ENCODE measurements around the gene RAET1G. TPM values are rescaled to one million over a fixed set of nuclear protein-coding genes. Genes with fewer than 3 reads are reported as not detected.
"Not testable (repeated sequence)": the region's sequence is repeated elsewhere in the genome, so short reads cannot be mapped to it uniquely, and the experiment has no call there.

The RAET1G gene
- total RNA-seq, 2 donors from 2014 or later: not detected

DNA sequence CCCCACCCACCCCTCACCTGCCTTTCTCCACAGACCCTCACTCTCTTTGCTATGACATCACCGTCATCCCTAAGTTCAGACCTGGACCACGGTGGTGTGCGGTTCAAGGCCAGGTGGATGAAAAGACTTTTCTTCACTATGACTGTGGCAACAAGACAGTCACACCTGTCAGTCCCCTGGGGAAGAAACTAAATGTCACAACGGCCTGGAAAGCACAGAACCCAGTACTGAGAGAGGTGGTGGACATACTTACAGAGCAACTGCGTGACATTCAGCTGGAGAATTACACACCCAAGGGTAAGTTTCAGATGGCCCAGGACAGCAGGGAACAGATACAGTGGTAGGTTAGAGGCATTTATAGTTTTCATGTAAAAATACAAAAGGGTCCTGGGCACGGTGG lies 22.4 kb upstream of the RAET1G start:
- not testable (repeated sequence) for H3K4me1 Mint-ChIP-seq; H3K4me3 Mint-ChIP-seq; H3K36me3 Mint-ChIP-seq (ENCODE audit: low read depth); ATAC-seq (replicated peaks); H3K9me3 Mint-ChIP-seq; H3K27ac Mint-ChIP-seq
- peaks cover 28% of the 10 kb centered on the region for H3K27me3 Mint-ChIP-seq

DNA sequence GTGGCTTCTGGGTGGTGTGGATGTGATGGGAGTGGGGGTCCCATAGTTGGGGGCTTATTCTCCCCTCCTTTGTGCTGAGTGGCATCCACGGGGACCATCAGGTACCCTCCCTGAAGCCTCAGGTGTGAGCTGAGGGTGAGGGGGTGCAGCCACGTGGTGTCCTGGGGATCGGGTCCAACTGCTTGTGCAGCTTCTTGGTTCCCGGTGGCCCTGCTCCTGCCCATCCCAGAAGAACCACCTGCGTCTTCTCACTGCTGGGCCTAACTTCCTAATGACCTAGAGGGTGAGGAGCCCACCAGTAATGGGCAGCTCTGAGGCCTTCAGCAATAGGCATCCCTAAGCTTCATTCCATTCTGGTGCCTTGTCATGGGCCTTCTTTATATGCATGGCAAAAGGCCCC lies 20.4 kb upstream of the RAET1G start:
- not testable (repeated sequence) for H3K36me3 Mint-ChIP-seq (ENCODE audit: low read depth); H3K4me1 Mint-ChIP-seq; H3K9me3 Mint-ChIP-seq; ATAC-seq (replicated peaks); H3K27ac Mint-ChIP-seq
- Mint-ChIP-seq H3K27me3 (peaks cover 25% of the 10 kb centered on the region), H3K4me3 (peak overlapping the region; percentile 84)

DNA sequence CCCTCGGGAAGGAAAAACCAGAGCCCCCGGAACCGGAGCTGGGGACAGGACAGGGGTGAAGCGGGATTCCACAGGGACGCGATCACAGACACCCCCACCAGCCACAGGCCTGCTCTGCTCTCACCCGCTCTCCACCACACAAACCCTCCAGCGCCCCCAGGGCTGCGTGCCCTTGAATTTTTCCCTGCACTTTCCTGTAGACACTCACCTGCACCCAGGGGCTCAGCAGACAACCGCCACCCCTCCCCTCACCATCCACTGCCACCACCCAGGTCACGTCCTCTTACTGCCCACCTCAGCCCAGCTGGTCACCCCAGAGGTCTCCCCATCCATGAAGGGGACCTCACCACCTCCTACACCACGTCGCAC lies 19.5 kb upstream of the RAET1G start:
- peaks cover 24% of the 10 kb centered on the region for H3K27me3 Mint-ChIP-seq
- peaks cover 7% of the 10 kb centered on the region for H3K36me3 Mint-ChIP-seq (ENCODE audit: low read depth)
- no peak overlapping the region for H3K27ac Mint-ChIP-seq
- H3K9me3 Mint-ChIP-seq: no peaks in the 10 kb centered on the region
- peak overlapping the region; percentile 84 for H3K4me3 Mint-ChIP-seq
- H3K4me1 Mint-ChIP-seq: peaks cover 7% of the 10 kb centered on the region
- ATAC-seq (replicated peaks): no peak

DNA sequence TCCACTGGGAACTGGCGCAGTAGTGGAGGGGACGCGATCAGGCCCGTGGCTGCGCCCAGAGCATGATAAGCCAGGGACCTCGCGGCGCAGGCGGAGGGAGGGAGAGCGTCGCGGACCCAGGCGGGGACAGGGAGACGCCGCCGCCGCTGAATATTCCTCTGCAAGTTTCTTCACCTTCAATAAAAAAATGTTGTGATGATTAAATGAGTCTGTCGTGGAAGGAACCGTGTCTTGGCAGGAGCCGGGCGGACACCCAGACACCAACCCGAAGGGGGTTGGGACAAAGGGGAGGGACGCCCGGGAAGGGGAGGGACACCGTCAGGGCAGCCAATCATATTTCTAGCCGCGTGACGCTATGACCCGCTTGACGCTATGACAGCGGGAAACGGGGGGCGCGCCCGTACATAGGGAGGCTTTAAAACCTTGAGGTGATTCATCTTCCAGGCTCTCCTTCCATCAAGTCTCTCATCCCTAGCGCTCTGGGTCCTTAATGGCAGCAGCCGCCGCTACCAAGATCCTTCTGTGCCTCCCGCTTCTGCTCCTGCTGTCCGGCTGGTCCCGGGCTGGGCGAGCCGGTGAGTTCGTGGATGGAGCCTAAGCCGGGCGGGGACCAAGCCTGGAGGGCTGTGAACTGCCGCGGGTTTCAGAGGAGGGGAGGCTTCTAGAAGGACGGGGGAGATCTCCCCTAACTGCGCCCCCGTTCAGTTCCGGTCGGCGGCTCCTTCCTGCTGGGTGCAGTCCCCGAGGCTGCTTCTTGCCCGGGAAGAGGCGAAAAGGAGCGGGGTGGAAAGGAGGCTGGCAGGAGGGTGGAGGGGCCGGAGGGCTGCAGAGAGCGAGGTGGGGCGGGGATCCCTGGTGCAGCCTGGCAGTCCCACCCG lies 18.9 kb upstream of the RAET1G start, which contains the start of gene ULBP2:
Gene ULBP2, plus strand, starts transcription at position 432 of the 878 bp plus-strand sequence. Its CDS starts 59 bp downstream, at position 491.
- Mint-ChIP-seq H3K36me3 (ENCODE audit: low read depth) (peaks cover 7% of the 10 kb centered on the region), H3K4me1 (peaks cover 7% of the 10 kb centered on the region), H3K4me3 (peak within 1 kb of the TSS; percentile 84), H3K27me3 (peaks cover 30% of the 10 kb centered on the region), H3K27ac (peak within 1 kb of the TSS; percentile 69), H3K9me3 (no peaks in the 10 kb centered on the region)
- peak; percentile 93 for ATAC-seq (replicated peaks)

DNA sequence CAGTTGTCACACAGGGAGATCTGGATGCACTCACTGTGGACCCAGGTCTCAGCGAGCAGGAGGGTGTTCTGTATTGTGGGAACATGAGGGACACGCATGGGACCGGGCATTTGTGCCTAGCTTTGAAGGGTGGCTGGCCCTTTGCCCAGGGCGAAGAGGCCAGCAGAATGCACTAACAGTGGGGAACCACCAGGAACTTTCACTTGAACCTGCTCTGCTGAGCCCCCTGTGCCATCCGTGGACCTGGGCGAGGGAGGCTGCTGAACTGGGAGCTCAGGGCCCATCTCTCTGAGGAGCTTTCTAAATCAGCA lies 17.7 kb upstream of the RAET1G start:
- peak overlapping the region; percentile 84 for H3K4me3 Mint-ChIP-seq
- peaks cover 7% of the 10 kb centered on the region for H3K36me3 Mint-ChIP-seq (ENCODE audit: low read depth)
- no peak overlapping the region for H3K27ac Mint-ChIP-seq
- H3K9me3 Mint-ChIP-seq: no peaks in the 10 kb centered on the region
- peaks cover 7% of the 10 kb centered on the region for H3K4me1 Mint-ChIP-seq
- peaks cover 36% of the 10 kb centered on the region for H3K27me3 Mint-ChIP-seq
- no peak for ATAC-seq (replicated peaks)

DNA sequence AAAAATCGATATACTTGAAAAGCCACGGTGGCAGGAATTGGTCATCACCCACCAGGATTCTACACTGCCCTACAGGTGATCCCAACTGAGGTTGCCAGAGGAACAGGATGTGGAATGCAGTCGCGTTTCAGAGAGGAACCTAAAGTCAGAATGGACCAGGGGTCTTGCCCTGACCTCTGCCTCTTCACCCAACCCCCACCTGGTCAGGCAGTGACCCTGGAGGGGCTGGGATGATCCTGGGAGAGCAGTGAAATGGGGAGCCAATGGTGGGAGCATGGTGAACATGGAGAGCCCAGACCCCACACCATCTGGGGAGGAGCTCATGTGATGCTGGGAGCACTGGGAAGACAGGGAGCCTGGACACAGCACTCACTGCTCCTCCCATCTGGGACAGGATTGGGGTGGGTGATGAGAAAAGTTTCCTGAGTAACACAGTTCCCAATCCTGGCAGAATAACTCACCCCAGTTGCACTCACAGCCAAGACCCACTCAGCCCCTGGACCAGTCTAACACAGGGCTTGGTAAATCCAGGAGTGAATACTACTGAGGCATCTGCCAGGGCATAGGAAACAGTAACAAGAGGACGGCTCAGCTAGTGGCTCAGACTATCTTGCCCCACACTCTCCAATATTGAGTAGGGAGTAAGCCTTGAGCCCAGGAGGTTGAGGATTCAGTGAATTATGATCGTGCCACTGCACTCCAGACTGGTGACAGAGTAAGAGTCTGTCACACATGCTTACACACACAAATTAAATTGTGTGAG lies 17.2 kb upstream of the RAET1G start:
- Mint-ChIP-seq H3K27ac (no peak overlapping the region), H3K27me3 (peaks cover 41% of the 10 kb centered on the region), H3K36me3 (ENCODE audit: low read depth) (peaks cover 7% of the 10 kb centered on the region), H3K4me3 (peak overlapping the region; percentile 84), H3K9me3 (no peaks in the 10 kb centered on the region), H3K4me1 (peaks cover 11% of the 10 kb centered on the region)
- no peak for ATAC-seq (replicated peaks)

DNA sequence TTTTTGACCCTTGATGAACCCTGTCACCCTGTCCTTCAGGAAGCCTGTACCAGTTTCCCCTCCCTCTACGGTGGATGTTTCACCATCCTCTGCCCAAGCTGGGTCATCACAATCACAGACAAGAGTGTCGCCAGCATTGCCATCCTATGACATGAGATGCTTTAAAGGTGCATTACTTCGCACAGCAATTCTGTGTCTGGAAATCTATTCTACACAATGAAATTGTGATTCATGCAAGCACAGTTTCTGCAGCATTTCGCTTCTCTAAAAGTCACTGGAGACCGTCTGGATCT lies 16.4 kb upstream of the RAET1G start:
- Mint-ChIP-seq H3K4me3 (peak overlapping the region; percentile 84), H3K4me1 (peaks cover 16% of the 10 kb centered on the region), H3K27ac (peak overlapping the region; percentile 54), H3K27me3 (peaks cover 48% of the 10 kb centered on the region), H3K9me3 (no peaks in the 10 kb centered on the region), H3K36me3 (ENCODE audit: low read depth) (peaks cover 7% of the 10 kb centered on the region)
- ATAC-seq (replicated peaks): no peak

DNA sequence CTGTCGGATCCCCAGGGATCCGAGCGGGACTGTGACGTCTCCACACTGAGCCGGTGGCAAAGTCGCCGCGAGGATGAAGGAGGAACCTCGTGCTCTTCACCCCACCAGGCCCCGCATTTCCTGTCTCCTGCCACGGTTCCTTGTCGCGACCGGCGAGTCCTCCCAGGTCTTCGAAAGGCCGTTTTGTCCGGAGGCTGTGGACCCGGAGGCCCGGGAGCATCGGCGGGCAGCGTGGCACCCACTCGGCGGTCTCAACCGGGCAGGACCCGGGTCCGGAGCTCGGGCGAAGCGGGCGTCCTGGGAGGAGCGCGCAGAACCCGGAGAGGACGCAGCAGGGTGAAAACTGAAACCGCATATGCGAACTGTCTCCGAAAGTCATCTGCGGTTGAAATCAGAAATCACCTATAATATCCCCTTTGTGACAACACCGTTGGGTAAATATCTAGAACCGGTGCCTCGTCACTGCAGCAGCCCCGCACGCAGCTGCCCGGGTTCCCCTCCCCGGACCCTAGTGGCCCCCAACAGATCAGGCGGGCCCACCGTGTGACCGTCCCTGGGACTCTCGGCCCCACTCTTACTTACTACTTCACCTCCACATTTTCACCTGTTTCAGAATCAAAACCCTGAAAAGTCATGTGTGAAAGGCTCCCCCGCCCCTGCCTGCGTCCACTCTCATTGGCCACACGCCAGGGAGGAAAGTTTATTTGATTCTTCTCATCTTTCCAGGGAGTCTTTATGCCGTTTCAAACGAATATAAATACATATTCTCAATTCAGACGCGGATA lies 15.8 kb upstream of the RAET1G start:
- Mint-ChIP-seq H3K27me3 (peaks cover 51% of the 10 kb centered on the region), H3K9me3 (no peaks in the 10 kb centered on the region), H3K4me1 (peaks cover 16% of the 10 kb centered on the region), H3K36me3 (ENCODE audit: low read depth) (peaks cover 7% of the 10 kb centered on the region), H3K27ac (peak overlapping the region; percentile 54), H3K4me3 (peak overlapping the region; percentile 84)
- peak; percentile 44 for ATAC-seq (replicated peaks)

DNA sequence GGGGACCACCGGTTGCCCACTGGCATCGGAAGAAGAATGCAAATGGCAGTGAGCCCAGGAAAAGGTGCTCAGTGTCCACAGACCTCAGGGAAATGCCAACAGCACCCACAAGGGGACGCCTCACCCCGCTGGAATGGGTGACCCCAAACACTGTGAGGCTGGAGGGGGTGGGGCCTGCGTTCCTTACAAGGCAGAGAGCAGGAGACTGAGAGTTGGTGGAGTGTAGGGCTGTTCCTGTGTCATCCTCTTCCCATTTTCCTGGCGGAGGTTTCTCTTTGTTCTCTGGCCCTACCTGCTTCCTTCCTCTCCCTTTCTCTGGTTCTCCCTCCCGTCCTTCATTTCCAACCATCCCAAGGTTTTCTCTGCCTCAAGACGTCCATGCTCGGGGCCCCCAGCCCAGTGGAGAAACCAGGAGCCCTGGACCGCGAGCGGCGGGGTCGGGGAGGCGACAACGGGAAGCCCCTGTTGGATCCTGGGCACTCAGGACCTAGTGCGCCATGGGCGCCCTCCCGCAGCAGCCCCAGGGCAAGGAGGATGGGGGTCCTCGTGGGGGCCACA lies 15.2 kb upstream of the RAET1G start:
- ATAC-seq (replicated peaks): peak; percentile 18
- H3K27ac Mint-ChIP-seq; H3K36me3 Mint-ChIP-seq (ENCODE audit: low read depth); H3K9me3 Mint-ChIP-seq: not testable (repeated sequence)
- Mint-ChIP-seq H3K4me3 (peak overlapping the region; percentile 84), H3K27me3 (peaks cover 57% of the 10 kb centered on the region), H3K4me1 (peaks cover 16% of the 10 kb centered on the region)

DNA sequence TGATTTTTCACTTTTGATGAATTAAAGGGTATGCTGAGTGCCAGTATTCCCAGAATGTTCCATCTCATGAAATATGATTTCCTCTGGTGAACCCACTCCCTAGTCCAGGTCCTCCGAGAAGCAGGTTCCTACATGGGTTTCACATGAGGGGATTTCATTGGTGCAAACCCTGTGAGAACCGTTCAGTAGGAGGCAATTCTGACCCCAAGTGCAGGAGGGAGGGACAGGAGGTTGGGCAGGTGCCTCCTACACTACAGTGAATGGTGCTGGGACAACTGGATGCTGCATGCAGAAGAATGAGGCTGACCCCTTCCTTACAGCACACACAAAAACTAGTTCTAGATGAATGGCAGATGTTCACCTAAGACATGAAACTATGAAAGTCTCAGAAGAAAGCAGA lies 13.8 kb upstream of the RAET1G start:
- Mint-ChIP-seq H3K4me3 (no peak overlapping the region), H3K27me3 (peaks cover 62% of the 10 kb centered on the region), H3K9me3 (no peaks in the 10 kb centered on the region), H3K36me3 (ENCODE audit: low read depth) (peaks cover 7% of the 10 kb centered on the region), H3K27ac (no peak overlapping the region), H3K4me1 (peaks cover 16% of the 10 kb centered on the region)
- ATAC-seq (replicated peaks): no peak

DNA sequence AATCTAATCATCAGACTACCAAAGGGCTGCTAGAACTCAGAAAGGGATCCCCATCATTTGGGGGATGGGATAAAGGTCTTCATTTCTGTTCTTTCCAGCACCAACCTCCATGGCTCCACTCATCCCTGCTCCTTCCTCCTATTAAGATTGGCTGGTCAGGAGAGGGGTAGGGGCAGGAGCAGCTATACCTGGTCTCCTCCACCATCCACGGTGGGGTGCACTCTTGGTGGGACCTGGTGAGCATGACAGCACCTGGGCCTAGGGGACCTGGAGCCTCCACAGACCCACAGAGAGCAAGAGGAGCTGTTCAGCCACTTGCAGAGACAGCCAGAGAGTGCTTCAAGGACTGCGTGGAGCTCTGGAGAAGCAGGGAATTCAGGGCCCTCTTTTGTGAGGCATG lies 12.7 kb upstream of the RAET1G start:
- H3K9me3 Mint-ChIP-seq: no peaks in the 10 kb centered on the region
- H3K36me3 Mint-ChIP-seq (ENCODE audit: low read depth): peaks cover 7% of the 10 kb centered on the region
- no peak overlapping the region for H3K27ac Mint-ChIP-seq
- no peak overlapping the region for H3K4me3 Mint-ChIP-seq
- peaks cover 72% of the 10 kb centered on the region for H3K27me3 Mint-ChIP-seq
- H3K4me1 Mint-ChIP-seq: peaks cover 16% of the 10 kb centered on the region
- no peak for ATAC-seq (replicated peaks)

DNA sequence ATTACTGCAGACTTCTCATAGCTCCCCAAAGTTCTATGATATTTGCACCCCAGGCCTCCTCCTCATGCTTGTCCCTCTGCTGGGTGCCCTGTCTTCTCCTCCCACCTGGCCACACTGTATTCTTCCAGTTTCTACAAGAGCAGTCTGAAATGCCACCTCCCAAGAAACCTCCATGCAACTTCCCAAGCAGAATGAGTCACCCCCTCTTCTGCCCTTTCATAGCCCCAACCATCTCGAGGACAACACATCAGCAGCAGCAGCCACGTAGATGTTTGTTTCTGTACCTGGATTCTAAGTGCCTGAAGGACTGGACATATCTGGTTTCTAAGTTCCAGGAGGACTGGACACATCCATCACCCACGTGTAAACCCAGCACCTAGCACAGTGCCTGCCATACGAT lies 12.3 kb upstream of the RAET1G start:
- no peak for ATAC-seq (replicated peaks)
- peaks cover 73% of the 10 kb centered on the region for H3K27me3 Mint-ChIP-seq
- H3K4me3 Mint-ChIP-seq: no peak overlapping the region
- no peak overlapping the region for H3K27ac Mint-ChIP-seq
- H3K9me3 Mint-ChIP-seq: no peaks in the 10 kb centered on the region
- peaks cover 16% of the 10 kb centered on the region for H3K4me1 Mint-ChIP-seq
- H3K36me3 Mint-ChIP-seq (ENCODE audit: low read depth): peaks cover 7% of the 10 kb centered on the region

DNA sequence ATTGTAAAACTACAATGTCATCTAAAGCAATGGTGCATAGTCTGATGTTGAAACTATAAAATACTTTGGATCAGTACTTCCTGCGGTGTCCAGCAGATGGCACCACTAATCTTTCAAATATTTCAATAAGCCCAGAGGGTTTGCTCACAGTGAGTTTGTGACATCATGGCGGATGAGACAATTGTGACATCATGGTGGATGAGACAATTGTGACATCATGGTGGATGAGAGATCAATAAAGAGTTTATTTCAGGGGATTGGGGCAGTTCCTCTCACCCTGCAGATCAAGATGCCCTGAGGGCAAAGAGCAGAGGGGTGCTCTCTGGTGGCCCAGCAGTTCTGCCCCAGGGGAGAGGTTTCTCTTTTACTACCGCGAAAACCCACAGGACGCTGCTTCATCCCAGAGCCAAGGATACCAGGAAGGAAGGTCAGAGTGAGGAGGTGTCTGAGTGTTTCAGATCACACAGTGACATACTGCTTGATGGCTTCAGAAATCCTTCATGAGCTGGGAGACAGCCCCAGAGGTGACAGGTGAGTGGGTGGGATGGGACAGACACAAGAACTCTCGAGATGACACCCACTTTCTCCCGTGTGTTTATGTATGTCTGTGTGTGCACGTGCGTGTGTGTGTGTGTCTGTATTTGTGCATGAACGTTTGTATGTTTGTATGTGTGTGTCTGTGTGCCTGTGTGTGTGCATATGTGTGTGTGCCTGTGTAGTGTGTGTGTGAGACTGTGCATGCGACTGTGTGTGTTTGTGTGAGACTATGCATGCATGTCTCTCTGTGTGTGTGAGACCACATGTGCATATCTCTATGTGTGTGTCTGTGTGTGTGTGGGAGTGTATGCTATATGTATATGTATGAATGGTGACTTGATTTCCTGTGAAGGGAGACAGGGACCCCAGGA lies 11.6 kb upstream of the RAET1G start:
- Mint-ChIP-seq H3K27me3 (peaks cover 79% of the 10 kb centered on the region), H3K4me3 (no peak overlapping the region), H3K9me3 (no peaks in the 10 kb centered on the region), H3K27ac (no peak overlapping the region), H3K36me3 (ENCODE audit: low read depth) (peaks cover 7% of the 10 kb centered on the region), H3K4me1 (peaks cover 16% of the 10 kb centered on the region)
- peak; percentile 50 for ATAC-seq (replicated peaks)
